ENCODE measurements around the gene TBC1D10A. TPM values are rescaled to one million over a fixed set of nuclear protein-coding genes. Genes with fewer than 3 reads are reported as not detected.

Gene TBC1D10A
- total and polyA plus RNA-seq, 2 experiments from 2014 or later = 15.7 to 39.9 TPM

DNA sequence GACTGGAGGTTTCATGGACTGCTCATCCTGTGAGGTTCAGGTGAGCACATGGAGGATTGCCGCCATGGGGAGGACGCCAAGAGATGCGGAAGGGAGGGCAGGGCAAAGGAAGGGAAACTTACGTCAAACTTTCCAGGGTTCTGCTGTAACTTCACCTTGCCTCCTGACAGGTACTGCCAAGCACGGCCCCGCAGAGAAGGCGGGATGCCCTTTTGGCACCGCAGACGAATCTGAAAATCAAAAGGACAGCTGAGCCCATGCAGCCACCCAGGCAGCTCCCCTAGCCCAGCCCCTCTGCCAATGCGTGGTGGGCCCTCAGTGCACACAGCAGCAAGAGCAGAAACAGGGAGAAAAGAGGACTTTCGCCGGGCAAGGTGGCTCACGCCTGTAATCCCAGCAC lies 27.4 kb downstream of the TBC1D10A start:
- no peak overlapping the region for H3K4me2 ChIP-seq
- no peak for DNase-seq (ENCODE audit: low spot score)
- peaks cover 13% of the 10 kb centered on the region for H3K79me2 ChIP-seq
- no peaks in the 10 kb centered on the region for H3K27me3 ChIP-seq
- WGBS (ENCODE audit: low lambda C conversion rate, missing lambda C conversion rate) = 98% methylated on average over 13 of the region's 13 CpGs
- H3K27ac ChIP-seq = no peak overlapping the region
- no peaks in the 10 kb centered on the region for H3K36me3 ChIP-seq (replicated peaks; ENCODE audit: insufficient read depth, low read depth)
- H4K20me1 ChIP-seq (ENCODE audit: insufficient read depth, poor library complexity, severe bottlenecking) = peaks cover 3% of the 10 kb centered on the region
- no peak overlapping the region for H2AFZ ChIP-seq
- no peaks in the 10 kb centered on the region for H3K9me3 ChIP-seq (ENCODE audit: low read depth)
- H3K4me1 ChIP-seq (ENCODE audit: insufficient read depth) = peaks cover 11% of the 10 kb centered on the region
- H3K4me3 ChIP-seq = no peak overlapping the region
- H3K9me2 ChIP-seq (replicated peaks; ENCODE audit: insufficient read depth) = no peaks in the 10 kb centered on the region
- TF ChIP-seq EZH2 (IDR thresholded peaks at IDR 0.05; ENCODE audit: borderline replicate concordance) (no peak), EZH2phosphoT487 (IDR thresholded peaks at IDR 0.05; ENCODE audit: low read depth, severe bottlenecking, unreplicated experiment) (no peak)
- TF ChIP-seq, protein P1, sequence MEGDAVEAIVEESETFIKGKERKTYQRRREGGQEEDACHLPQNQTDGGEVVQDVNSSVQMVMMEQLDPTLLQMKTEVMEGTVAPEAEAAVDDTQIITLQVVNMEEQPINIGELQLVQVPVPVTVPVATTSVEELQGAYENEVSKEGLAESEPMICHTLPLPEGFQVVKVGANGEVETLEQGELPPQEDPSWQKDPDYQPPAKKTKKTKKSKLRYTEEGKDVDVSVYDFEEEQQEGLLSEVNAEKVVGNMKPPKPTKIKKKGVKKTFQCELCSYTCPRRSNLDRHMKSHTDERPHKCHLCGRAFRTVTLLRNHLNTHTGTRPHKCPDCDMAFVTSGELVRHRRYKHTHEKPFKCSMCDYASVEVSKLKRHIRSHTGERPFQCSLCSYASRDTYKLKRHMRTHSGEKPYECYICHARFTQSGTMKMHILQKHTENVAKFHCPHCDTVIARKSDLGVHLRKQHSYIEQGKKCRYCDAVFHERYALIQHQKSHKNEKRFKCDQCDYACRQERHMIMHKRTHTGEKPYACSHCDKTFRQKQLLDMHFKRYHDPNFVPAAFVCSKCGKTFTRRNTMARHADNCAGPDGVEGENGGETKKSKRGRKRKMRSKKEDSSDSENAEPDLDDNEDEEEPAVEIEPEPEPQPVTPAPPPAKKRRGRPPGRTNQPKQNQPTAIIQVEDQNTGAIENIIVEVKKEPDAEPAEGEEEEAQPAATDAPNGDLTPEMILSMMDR (IDR thresholded peaks at IDR 0.05; ENCODE audit: poor library complexity) = no peak

DNA sequence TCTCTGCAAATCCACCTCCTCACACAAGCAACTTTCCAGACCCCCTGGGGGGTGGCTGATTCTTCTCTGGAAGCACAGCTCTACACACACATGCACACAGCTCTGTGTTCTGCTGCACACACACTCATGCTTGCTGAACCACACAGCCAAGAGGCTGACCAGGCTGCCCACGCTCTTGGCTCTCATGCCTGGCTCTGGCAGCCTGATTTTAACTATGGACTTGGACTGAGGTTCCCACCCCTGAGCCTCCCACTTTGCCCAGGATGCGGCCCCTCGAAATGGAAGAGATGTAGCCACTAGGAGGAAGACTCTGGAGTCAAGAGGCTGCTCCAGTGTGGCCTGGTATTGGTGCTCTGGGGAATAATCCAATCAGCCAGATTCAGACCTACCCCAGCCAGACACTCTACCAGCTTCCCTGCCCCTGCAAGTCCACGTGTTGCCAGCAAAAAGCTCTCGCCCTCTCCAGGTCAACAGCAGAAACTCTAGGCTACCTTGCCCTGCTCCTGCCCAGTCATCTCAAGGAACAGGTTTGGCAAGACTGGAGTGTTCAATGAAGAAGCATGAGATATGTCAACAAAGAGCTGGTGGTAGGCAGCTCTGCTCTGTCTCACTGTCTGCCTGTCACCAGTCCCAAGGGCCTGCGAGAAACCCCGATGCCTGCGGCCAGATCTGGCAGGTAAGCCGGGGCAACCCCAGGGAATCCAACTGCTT lies 28.6 kb downstream of the TBC1D10A start:
- peak; percentile 58 for DNase-seq (ENCODE audit: low spot score)
- Histone ChIP-seq H3K4me1 (ENCODE audit: insufficient read depth) (peaks cover 11% of the 10 kb centered on the region), H3K79me2 (peaks cover 4% of the 10 kb centered on the region), H3K4me2 (no peak overlapping the region), H4K20me1 (ENCODE audit: insufficient read depth, poor library complexity, severe bottlenecking) (no peaks in the 10 kb centered on the region), H3K4me3 (no peak overlapping the region), H3K36me3 (replicated peaks; ENCODE audit: insufficient read depth, low read depth) (no peaks in the 10 kb centered on the region), H2AFZ (no peak overlapping the region), H3K9me2 (replicated peaks; ENCODE audit: insufficient read depth) (no peaks in the 10 kb centered on the region), H3K9me3 (ENCODE audit: low read depth) (no peaks in the 10 kb centered on the region), H3K27ac (peak overlapping the region; percentile 37), H3K27me3 (no peaks in the 10 kb centered on the region)
- TF ChIP-seq EZH2 (IDR thresholded peaks at IDR 0.05; ENCODE audit: borderline replicate concordance) (no peak), EZH2phosphoT487 (IDR thresholded peaks at IDR 0.05; ENCODE audit: low read depth, severe bottlenecking, unreplicated experiment) (no peak)
- TF ChIP-seq, protein P1 (IDR thresholded peaks at IDR 0.05; ENCODE audit: poor library complexity) = no peak
- 61% methylated on average over 9 of the region's 9 CpGs for WGBS (ENCODE audit: low lambda C conversion rate, missing lambda C conversion rate)

DNA sequence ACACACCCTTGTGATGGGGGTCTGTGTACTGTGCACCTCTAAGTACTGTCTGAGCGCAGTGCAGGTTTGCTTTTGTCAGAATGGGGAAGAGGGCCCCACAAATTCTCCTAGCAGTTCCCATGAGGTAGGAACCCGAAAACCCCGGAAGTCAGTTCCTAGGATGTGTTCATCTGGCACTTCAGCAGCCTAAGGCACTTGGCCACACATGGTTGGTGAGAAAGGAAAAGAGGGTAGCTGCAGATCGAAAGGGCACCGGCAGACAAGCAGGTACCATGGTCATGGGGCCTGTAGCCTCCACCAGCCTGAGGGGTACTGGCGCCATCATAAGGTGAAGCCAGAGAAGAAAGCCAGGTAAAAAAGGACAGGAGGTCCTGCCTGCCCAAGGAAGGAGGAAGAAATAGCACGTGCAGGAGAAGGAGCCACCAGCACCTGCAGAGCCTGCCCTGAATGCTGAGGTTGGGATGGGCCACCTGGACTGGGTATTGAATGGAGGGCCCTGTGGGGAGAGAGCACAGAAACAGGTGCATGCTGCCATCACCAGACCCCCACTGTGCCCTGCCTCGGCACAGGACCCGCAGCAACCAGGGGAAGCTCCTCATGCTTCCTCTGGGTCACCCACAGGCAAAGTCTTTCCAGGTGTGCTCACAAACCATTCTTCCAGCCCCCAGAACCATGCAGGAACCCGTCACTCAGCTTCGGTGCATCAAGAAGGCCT lies 29.3 kb downstream of the TBC1D10A start:
- Histone ChIP-seq H4K20me1 (ENCODE audit: insufficient read depth, poor library complexity, severe bottlenecking) (no peaks in the 10 kb centered on the region), H3K27ac (no peak overlapping the region), H3K79me2 (peaks cover 2% of the 10 kb centered on the region), H3K9me3 (ENCODE audit: low read depth) (no peaks in the 10 kb centered on the region), H3K36me3 (replicated peaks; ENCODE audit: insufficient read depth, low read depth) (no peaks in the 10 kb centered on the region), H2AFZ (no peak overlapping the region), H3K9me2 (replicated peaks; ENCODE audit: insufficient read depth) (no peaks in the 10 kb centered on the region), H3K27me3 (no peaks in the 10 kb centered on the region), H3K4me1 (ENCODE audit: insufficient read depth) (peaks cover 6% of the 10 kb centered on the region), H3K4me3 (no peak overlapping the region), H3K4me2 (no peak overlapping the region)
- 92% methylated on average over 11 of the region's 11 CpGs for WGBS (ENCODE audit: low lambda C conversion rate, missing lambda C conversion rate)
- TF ChIP-seq EZH2 (IDR thresholded peaks at IDR 0.05; ENCODE audit: borderline replicate concordance) = no peak
- no peak for TF ChIP-seq EZH2phosphoT487 (IDR thresholded peaks at IDR 0.05; ENCODE audit: low read depth, severe bottlenecking, unreplicated experiment)
- TF ChIP-seq, protein P1 (IDR thresholded peaks at IDR 0.05; ENCODE audit: poor library complexity) = no peak
- DNase-seq (ENCODE audit: low spot score) = no peak
